ENCODE data around the gene YY1AP1.
"Not testable (repeated sequence)": the region's sequence is repeated elsewhere in the genome, so short reads cannot be mapped to it uniquely, and the experiment has no call there.

Gene YY1AP1

GRCh38 chr1:155648207-155649147 is 40.1 kb downstream of the YY1AP1 start:
- DNase-seq (ENCODE audit: extremely low read depth in 1 of 2, low read depth in 1 of 2): no peak

GRCh38 chr1:155646307-155646706 is 42.3 kb downstream of the YY1AP1 start:
- DNase-seq (ENCODE audit: extremely low read depth in 1 of 2, low read depth in 1 of 2): no peak

GRCh38 chr1:155645648-155646047 is 42.9 kb downstream of the YY1AP1 start:
- DNase-seq (ENCODE audit: extremely low read depth in 1 of 2, low read depth in 1 of 2): no peak

- no peak for DNase-seq (ENCODE audit: extremely low read depth in 1 of 2, low read depth in 1 of 2)
Measured at GRCh38 chr1:155645034-155645598, 43.5 kb downstream of the YY1AP1 start.

- no peak for DNase-seq (ENCODE audit: extremely low read depth in 1 of 2, low read depth in 1 of 2)
Measured at GRCh38 chr1:155643230-155643629, 45.3 kb downstream of the YY1AP1 start.

GRCh38 chr1:155642559-155643180 is 45.9 kb downstream of the YY1AP1 start:
- DNase-seq (ENCODE audit: extremely low read depth in 1 of 2, low read depth in 1 of 2): not testable (repeated sequence)

- no peak for DNase-seq (ENCODE audit: extremely low read depth in 1 of 2, low read depth in 1 of 2)
Measured at GRCh38 chr1:155640367-155640766, 48.2 kb downstream of the YY1AP1 start.

- DNase-seq (ENCODE audit: extremely low read depth in 1 of 2, low read depth in 1 of 2): no peak
Measured at GRCh38 chr1:155636397-155637153, 52.0 kb downstream of the YY1AP1 start.

- DNase-seq (ENCODE audit: extremely low read depth in 1 of 2, low read depth in 1 of 2): not testable (repeated sequence)
Measured at GRCh38 chr1:155626428-155626827, 62.1 kb downstream of the YY1AP1 start.

- no peak for DNase-seq (ENCODE audit: extremely low read depth in 1 of 2, low read depth in 1 of 2)
Measured at GRCh38 chr1:155623357-155623756, 65.2 kb downstream of the YY1AP1 start.

GRCh38 chr1:155622191-155622590 is 66.4 kb downstream of the YY1AP1 start:
- DNase-seq (ENCODE audit: extremely low read depth in 1 of 2, low read depth in 1 of 2): no peak

- not testable (repeated sequence) for DNase-seq (ENCODE audit: extremely low read depth in 1 of 2, low read depth in 1 of 2)
Measured at GRCh38 chr1:155613226-155613625, 75.3 kb downstream of the YY1AP1 start.

- DNase-seq (ENCODE audit: extremely low read depth in 1 of 2, low read depth in 1 of 2): not testable (repeated sequence)
Measured at GRCh38 chr1:155610257-155610647, 78.3 kb downstream of the YY1AP1 start.

GRCh38 chr1:155609515-155610256 is 78.9 kb downstream of the YY1AP1 start, which contains the start of gene MSTO1:
MSTO1 (plus strand) TSS chr1:155610218; CDS start chr1:155610249, 31 bp downstream.
- peak; percentile 90 to 100 for DNase-seq (ENCODE audit: extremely low read depth in 1 of 2, low read depth in 1 of 2)
